Measurements from ENCODE around the gene SNX2. TPM values are rescaled to one million over a fixed set of nuclear protein-coding genes. Genes with fewer than 3 reads are reported as not detected.

SNX2 gene
- total and polyA plus RNA-seq, 4 donors = 30.9 to 102 (median 72.0) TPM

GRCh38 chr5:122805481-122805880, 30.6 kb downstream of the SNX2 start:
- Histone ChIP-seq H3K9ac (ENCODE audit: insufficient read depth in 1 of 2, low read length in 2 of 2) (no peak overlapping the region), H3K27me3 (ENCODE audit: control insufficient read depth in 3 of 3, insufficient read depth in 3 of 3, low read length in 2 of 3) (no peaks in the 10 kb centered on the region), H3K9me3 (ENCODE audit: control insufficient read depth in 4 of 4, insufficient read depth in 3 of 4, low read length in 3 of 4) (peaks cover 0 to 1% (median 0%) of the 10 kb centered on the region in 4 donors), H3K4me1 (ENCODE audit: control insufficient read depth in 5 of 5, insufficient read depth in 5 of 5, low read length in 5 of 5) (no peaks in the 10 kb centered on the region), H3K27ac (ENCODE audit: low read depth in 1 of 2, low read length in 1 of 2) (no peak overlapping the region), H3K36me3 (ENCODE audit: control insufficient read depth in 4 of 4, insufficient read depth in 4 of 4, low read length in 4 of 4) (peaks cover 4 to 24% (median 10%) of the 10 kb centered on the region in 4 donors), H3K4me3 (no peak overlapping the region)
- TF ChIP-seq CTCF (IDR thresholded peaks at IDR 0.05; ENCODE audit: control extremely low read depth, extremely low read depth) = no peak
- WGBS, 2 donors = 91 to 94% methylated on average over 2 of the region's 2 CpGs
- DNase-seq (no peak), ATAC-seq (ENCODE audit: insufficient read depth, low FRiP score) (no peak)

- ATAC-seq (ENCODE audit: insufficient read depth, low FRiP score) = no peak
- Histone ChIP-seq H3K9me3 (ENCODE audit: control insufficient read depth in 4 of 4, insufficient read depth in 3 of 4, low read length in 3 of 4) (no peaks in the 10 kb centered on the region), H3K4me1 (ENCODE audit: control insufficient read depth in 5 of 5, insufficient read depth in 5 of 5, low read length in 5 of 5) (no peaks in the 10 kb centered on the region), H3K27ac (ENCODE audit: low read depth in 1 of 2, low read length in 1 of 2) (no peak overlapping the region), H3K27me3 (ENCODE audit: control insufficient read depth in 3 of 3, insufficient read depth in 3 of 3, low read length in 2 of 3) (no peaks in the 10 kb centered on the region), H3K4me3 (no peak overlapping the region), H3K9ac (ENCODE audit: insufficient read depth in 1 of 2, low read length in 2 of 2) (no peak overlapping the region), H3K36me3 (ENCODE audit: control insufficient read depth in 4 of 4, insufficient read depth in 4 of 4, low read length in 4 of 4) (peaks cover 0 to 9% (median 4%) of the 10 kb centered on the region in 4 donors)
- DNase-seq = no peak
- TF ChIP-seq CTCF (IDR thresholded peaks at IDR 0.05; ENCODE audit: control extremely low read depth, extremely low read depth) = no peak
- 71 to 97% methylated on average over 2 of the region's 2 CpGs for WGBS, 2 donors
Observed at GRCh38 chr5:122810405-122810804, 35.5 kb downstream of the SNX2 start.

GRCh38 chr5:122815218-122815767, 40.4 kb downstream of the SNX2 start:
- H3K4me3 ChIP-seq = no peak overlapping the region
- no peak for TF ChIP-seq CTCF (IDR thresholded peaks at IDR 0.05; ENCODE audit: control extremely low read depth, extremely low read depth)
- 80 to 90% methylated on average over 3 of the region's 3 CpGs for WGBS, 2 donors
- no peak overlapping the region for H3K27ac ChIP-seq (ENCODE audit: low read depth in 1 of 2, low read length in 1 of 2)
- H3K9ac ChIP-seq (ENCODE audit: insufficient read depth in 1 of 2, low read length in 2 of 2) = no peak overlapping the region
- H3K4me1 ChIP-seq (ENCODE audit: control insufficient read depth in 5 of 5, insufficient read depth in 5 of 5, low read length in 5 of 5) = no peaks in the 10 kb centered on the region
- ATAC-seq (ENCODE audit: insufficient read depth, low FRiP score) (no peak), DNase-seq (no peak)
- peaks cover 0 to 11% (median 3%) of the 10 kb centered on the region in 4 donors for H3K36me3 ChIP-seq (ENCODE audit: control insufficient read depth in 4 of 4, insufficient read depth in 4 of 4, low read length in 4 of 4)
- no peaks in the 10 kb centered on the region for H3K27me3 ChIP-seq (ENCODE audit: control insufficient read depth in 3 of 3, insufficient read depth in 3 of 3, low read length in 2 of 3)
- no peaks in the 10 kb centered on the region for H3K9me3 ChIP-seq (ENCODE audit: control insufficient read depth in 4 of 4, insufficient read depth in 3 of 4, low read length in 3 of 4)

- H3K4me1 ChIP-seq (ENCODE audit: control insufficient read depth in 5 of 5, insufficient read depth in 5 of 5, low read length in 5 of 5) = no peaks in the 10 kb centered on the region
- no peaks in the 10 kb centered on the region for H3K9me3 ChIP-seq (ENCODE audit: control insufficient read depth in 4 of 4, insufficient read depth in 3 of 4, low read length in 3 of 4)
- WGBS, 2 donors = 85 to 92% methylated on average over 5 of the region's 5 CpGs
- no peak overlapping the region for H3K27ac ChIP-seq (ENCODE audit: low read depth in 1 of 2, low read length in 1 of 2)
- TF ChIP-seq CTCF (IDR thresholded peaks at IDR 0.05; ENCODE audit: control extremely low read depth, extremely low read depth) = no peak
- H3K27me3 ChIP-seq (ENCODE audit: control insufficient read depth in 3 of 3, insufficient read depth in 3 of 3, low read length in 2 of 3) = no peaks in the 10 kb centered on the region
- H3K9ac ChIP-seq (ENCODE audit: insufficient read depth in 1 of 2, low read length in 2 of 2) = no peak overlapping the region
- ATAC-seq (ENCODE audit: insufficient read depth, low FRiP score) = no peak
- H3K4me3 ChIP-seq = no peak overlapping the region
- peaks cover 0 to 17% (median 5%) of the 10 kb centered on the region in 4 donors for H3K36me3 ChIP-seq (ENCODE audit: control insufficient read depth in 4 of 4, insufficient read depth in 4 of 4, low read length in 4 of 4)
- DNase-seq = no peak
Observed at GRCh38 chr5:122816756-122817155, 41.9 kb downstream of the SNX2 start.

Data from lung (tissue), 12 donors.